Activated naive CD8-positive, alpha-beta T cell treated with anti-CD3 and anti-CD28 coated beads, Interleukin-2, amount 50 U/mL, for 24 hours (primary cell): Measurements from ENCODE around the gene CEPT1.

Source experiments
- ATAC-seq: fragments of 150-1000 bp; cut with Tn5 transposase; one replicate; pipeline ENCODE4 v1.10.0; 2021
- DNase-seq: peaks from one replicate; pipeline ENCODE4 v3.0.0; 2021
- H3K27ac Mint-ChIP-seq: one replicate; pipeline ENCODE4 v1.8.0; 2021; ENCODE audit warnings: mild to moderate bottlenecking, mixed read lengths
- H3K27me3 Mint-ChIP-seq: one replicate; pipeline ENCODE4 v1.8.0; 2021; ENCODE audit warnings: mixed read lengths
- H3K36me3 Mint-ChIP-seq: one replicate; pipeline ENCODE4 v1.8.0; 2021; ENCODE audit warnings: low read depth, mixed read lengths
- H3K4me1 Mint-ChIP-seq: one replicate; pipeline ENCODE4 v1.8.0; 2021; ENCODE audit warnings: mixed read lengths
- H3K4me3 Mint-ChIP-seq: one replicate; pipeline ENCODE4 v1.8.0; 2021; ENCODE audit warnings: mild to moderate bottlenecking, moderate library complexity, mixed read lengths
- H3K9me3 Mint-ChIP-seq: one replicate; pipeline ENCODE4 v1.8.0; 2021; ENCODE audit warnings: mixed read lengths

The CEPT1 gene

DNA sequence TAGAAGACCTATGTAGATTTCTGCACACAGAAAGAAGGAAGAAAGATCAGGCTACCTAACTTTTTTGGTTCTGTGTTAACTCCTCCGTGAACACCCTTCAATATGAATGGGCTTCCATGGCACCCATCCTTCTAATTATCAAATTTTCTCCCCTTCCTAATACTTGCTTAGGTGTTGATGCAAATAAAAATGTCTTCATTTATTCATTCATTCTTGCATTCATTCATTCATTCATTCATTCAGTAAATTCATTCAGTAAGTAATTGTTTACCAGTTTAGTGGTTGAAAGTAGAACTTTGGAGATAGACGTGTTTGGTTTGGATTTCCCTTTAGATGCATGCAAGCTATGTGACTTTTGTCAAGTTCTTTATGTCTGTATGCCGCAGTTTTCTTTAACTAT is 92.1 kb downstream of the CEPT1 start:
- Mint-ChIP-seq H3K4me1 (peaks cover 56% of the 10 kb centered on the region), H3K9me3 (no peaks in the 10 kb centered on the region), H3K36me3 (peaks cover 2% of the 10 kb centered on the region), H3K4me3 (no peak overlapping the region), H3K27me3 (no peaks in the 10 kb centered on the region), H3K27ac (no peak overlapping the region)
- no peak for ATAC-seq
- DNase-seq = no peak

DNA sequence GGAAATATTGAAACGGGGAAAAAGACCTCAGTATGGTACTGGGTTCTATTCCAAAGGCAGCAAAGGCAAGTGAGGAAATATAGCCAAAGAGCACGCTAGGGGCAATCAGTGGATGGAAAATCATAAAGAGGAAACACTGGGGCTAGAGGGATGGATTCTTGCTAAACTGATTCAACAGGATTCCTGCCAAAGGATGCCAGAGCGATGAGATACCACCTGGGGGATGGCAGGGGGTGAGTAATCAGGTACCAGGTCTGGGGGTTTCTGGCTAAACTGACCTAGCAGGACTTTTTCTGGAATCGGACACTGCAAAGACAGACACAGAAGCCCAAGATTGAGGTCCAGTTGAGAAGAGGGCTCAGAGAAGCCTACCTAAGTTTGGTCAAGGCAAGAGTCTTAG is 94.2 kb downstream of the CEPT1 start:
- Mint-ChIP-seq H3K4me3 (no peak overlapping the region), H3K27ac (no peak overlapping the region), H3K4me1 (peaks cover 35% of the 10 kb centered on the region), H3K27me3 (no peaks in the 10 kb centered on the region), H3K36me3 (peaks cover 6% of the 10 kb centered on the region), H3K9me3 (no peaks in the 10 kb centered on the region)
- DNase-seq = no peak
- no peak for ATAC-seq
